HG03342 (cell line): ENCODE results near the gene CCDC197.

ENCODE experiments used
- ATAC-seq: cut with Tn5 transposase; IDR thresholded peaks from one replicate; pipeline ENCODE4 v1.9.1; 2021; ENCODE audit warnings: mild to moderate bottlenecking, moderate library complexity; ENCODE audit not compliant: unreplicated experiment

CCDC197 gene

GRCh38 chr14:94054936-94055335, 57.8 kb downstream of the CCDC197 start:
- ATAC-seq: no peak

- peak; percentile 73 for ATAC-seq
These were observed 59.6 kb downstream of the CCDC197 start for GRCh38 chr14:94056579-94057308.

GRCh38 chr14:94058128-94058673, 61.1 kb downstream of the CCDC197 start:
- ATAC-seq: no peak
